ENCODE measurements around the gene ISG20L2.
A peak's percentile ranks its signal among the peaks of the same experiment; 100 is the strongest.

GRCh38 chr1:156682166-156682890 lies 46.2 kb downstream of the ISG20L2 start:
- TF ChIP-seq REST (IDR thresholded peaks at IDR 0.05; ENCODE audit: unreplicated experiment) (no peak), CTCF (conservative IDR thresholded peaks at IDR 0.05; ENCODE audit: low read depth in 2 of 2) (peak; percentile 34 to 54), POLR2AphosphoS5 (IDR thresholded peaks at IDR 0.05; ENCODE audit: low read depth) (no peak), EZH2phosphoT487 (IDR thresholded peaks at IDR 0.05; ENCODE audit: unreplicated experiment) (no peak)

Data from GM23338 (cell line).